PC-3 (cell line): Measurements from ENCODE around the gene VPS26C.

ENCODE experiments used
- EZH2 ChIP-seq: fragments of 300-600 bp; sonication (generic); IDR thresholded peaks from one replicate; pipeline ENCODE4 v1.6.1; 2017; ENCODE audit warnings: antibody characterized with exemption, mild to moderate bottlenecking, low read length; ENCODE audit not compliant: unreplicated experiment
- EZH2phosphoT487 ChIP-seq: fragments of 300-600 bp; sonication (generic); IDR thresholded peaks from 2 replicates; pipeline ENCODE4 v1.6.1; 2018; ENCODE audit warnings: mild to moderate bottlenecking, antibody characterized with exemption, low read length, borderline replicate concordance
- TF ChIP-seq, protein P1 (sequence below): fragments of 300-600 bp; sonication (generic); conservative IDR thresholded peaks from 2 replicates; pipeline ENCODE4 v1.5.1; 2017; ENCODE audit warnings: antibody characterized with exemption, low read depth, mild to moderate bottlenecking, low read length

GRCh38 chr21:37281993-37282392, 14.9 kb upstream of the VPS26C start:
- TF ChIP-seq, protein P1, sequence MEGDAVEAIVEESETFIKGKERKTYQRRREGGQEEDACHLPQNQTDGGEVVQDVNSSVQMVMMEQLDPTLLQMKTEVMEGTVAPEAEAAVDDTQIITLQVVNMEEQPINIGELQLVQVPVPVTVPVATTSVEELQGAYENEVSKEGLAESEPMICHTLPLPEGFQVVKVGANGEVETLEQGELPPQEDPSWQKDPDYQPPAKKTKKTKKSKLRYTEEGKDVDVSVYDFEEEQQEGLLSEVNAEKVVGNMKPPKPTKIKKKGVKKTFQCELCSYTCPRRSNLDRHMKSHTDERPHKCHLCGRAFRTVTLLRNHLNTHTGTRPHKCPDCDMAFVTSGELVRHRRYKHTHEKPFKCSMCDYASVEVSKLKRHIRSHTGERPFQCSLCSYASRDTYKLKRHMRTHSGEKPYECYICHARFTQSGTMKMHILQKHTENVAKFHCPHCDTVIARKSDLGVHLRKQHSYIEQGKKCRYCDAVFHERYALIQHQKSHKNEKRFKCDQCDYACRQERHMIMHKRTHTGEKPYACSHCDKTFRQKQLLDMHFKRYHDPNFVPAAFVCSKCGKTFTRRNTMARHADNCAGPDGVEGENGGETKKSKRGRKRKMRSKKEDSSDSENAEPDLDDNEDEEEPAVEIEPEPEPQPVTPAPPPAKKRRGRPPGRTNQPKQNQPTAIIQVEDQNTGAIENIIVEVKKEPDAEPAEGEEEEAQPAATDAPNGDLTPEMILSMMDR, result no peak
- TF ChIP-seq EZH2phosphoT487, result no peak
- no peak for TF ChIP-seq EZH2
